ENCODE data around the gene HSPE1.
"Not testable (repeated sequence)": the region's sequence is repeated elsewhere in the genome, so short reads cannot be mapped to it uniquely, and the experiment has no call there.

Gene HSPE1

DNA sequence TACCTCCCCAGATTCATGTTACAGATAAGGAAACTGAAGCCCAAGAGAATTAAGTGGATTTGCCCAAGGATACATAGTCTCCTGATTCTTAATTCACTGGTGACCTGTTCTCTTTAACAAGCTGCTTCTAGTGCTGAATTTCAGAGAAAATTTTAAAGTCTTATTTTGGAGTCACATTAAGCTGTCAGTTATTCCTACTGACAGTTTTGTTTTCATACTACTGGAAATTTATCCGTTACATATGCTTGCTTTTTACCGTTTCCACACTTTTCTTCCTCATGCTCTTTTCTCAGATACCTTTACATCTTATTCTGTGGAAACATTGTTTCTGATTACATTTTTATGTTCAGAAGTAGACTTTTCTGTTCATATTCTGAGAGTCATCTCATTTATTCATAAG is 17.0 kb downstream of the HSPE1 start:
- H3K9ac ChIP-seq (ENCODE audit: low read length) = peak overlapping the region; percentile 97
- H3K4me3 ChIP-seq (ENCODE audit: low read length) = peak overlapping the region; percentile 98
- no peaks in the 10 kb centered on the region for H3K36me3 ChIP-seq (ENCODE audit: control insufficient read depth, insufficient read depth, low read length, severe bottlenecking)
- peak; percentile 20 for DNase-seq (ENCODE audit: low read depth)
- H3K4me1 ChIP-seq (ENCODE audit: control insufficient read depth, insufficient read depth, low read length) = peaks cover 15% of the 10 kb centered on the region
- H3K27me3 ChIP-seq (replicated peaks; ENCODE audit: control insufficient read depth, insufficient read depth, low read length) = no peaks in the 10 kb centered on the region
- no peaks in the 10 kb centered on the region for H3K9me3 ChIP-seq (ENCODE audit: control insufficient read depth, low read length)

DNA sequence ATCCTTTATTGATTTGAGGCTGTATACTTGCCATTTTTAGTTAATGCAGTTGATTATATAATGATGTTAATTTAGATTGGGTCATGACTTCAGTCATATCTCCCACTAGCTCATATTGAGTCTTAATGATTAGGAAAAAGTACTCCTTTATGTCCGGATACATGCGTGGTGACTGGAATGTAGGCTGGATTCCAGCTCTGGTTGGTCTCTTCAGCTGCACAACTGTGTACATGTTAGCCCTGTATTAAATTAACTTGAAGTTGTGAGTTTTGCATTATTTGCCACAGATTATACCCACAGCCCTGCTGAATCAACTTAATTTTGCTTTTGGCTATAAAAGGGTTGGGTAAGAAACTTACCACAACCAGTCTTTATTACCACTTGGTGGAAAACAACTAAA is 38.2 kb downstream of the HSPE1 start:
- no peak for DNase-seq (ENCODE audit: low read depth)
- H3K27me3 ChIP-seq (replicated peaks; ENCODE audit: control insufficient read depth, insufficient read depth, low read length) = no peaks in the 10 kb centered on the region

DNA sequence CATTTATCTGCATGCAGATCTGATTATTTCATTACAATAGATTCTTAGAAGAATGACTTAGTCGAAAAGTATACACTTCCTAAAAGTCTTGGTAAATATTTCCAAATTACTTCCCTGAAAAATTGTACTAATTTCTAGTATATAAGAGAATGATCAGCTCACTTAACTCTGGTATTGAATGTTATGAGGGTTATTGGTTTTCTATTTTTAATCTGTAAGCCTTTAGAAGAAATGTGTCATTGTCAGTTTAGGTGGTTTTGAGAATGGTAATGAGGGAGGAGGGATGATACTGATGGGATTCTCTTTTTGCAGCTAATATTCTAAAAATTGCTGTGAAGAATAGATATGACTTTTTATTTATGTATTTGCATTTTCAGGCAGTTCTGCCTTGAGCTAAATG is 39.6 kb downstream of the HSPE1 start:
- Histone ChIP-seq H3K4me3 (ENCODE audit: low read length) (no peak overlapping the region), H3K36me3 (ENCODE audit: control insufficient read depth, insufficient read depth, low read length, severe bottlenecking) (peaks cover 79% of the 10 kb centered on the region), H3K27me3 (replicated peaks; ENCODE audit: control insufficient read depth, insufficient read depth, low read length) (no peaks in the 10 kb centered on the region), H3K9ac (ENCODE audit: low read length) (no peak overlapping the region), H3K4me1 (ENCODE audit: control insufficient read depth, insufficient read depth, low read length) (peaks cover 9% of the 10 kb centered on the region), H3K9me3 (ENCODE audit: control insufficient read depth, low read length) (no peaks in the 10 kb centered on the region)
- no peak for DNase-seq (ENCODE audit: low read depth)

More for the DNA sequence above, 38.2 kb downstream of the HSPE1 start:
- Histone ChIP-seq H3K9ac (ENCODE audit: low read length) (no peak overlapping the region), H3K36me3 (ENCODE audit: control insufficient read depth, insufficient read depth, low read length, severe bottlenecking) (peaks cover 70% of the 10 kb centered on the region), H3K4me3 (ENCODE audit: low read length) (no peak overlapping the region), H3K4me1 (ENCODE audit: control insufficient read depth, insufficient read depth, low read length) (peaks cover 14% of the 10 kb centered on the region), H3K9me3 (ENCODE audit: control insufficient read depth, low read length) (no peaks in the 10 kb centered on the region)

DNA sequence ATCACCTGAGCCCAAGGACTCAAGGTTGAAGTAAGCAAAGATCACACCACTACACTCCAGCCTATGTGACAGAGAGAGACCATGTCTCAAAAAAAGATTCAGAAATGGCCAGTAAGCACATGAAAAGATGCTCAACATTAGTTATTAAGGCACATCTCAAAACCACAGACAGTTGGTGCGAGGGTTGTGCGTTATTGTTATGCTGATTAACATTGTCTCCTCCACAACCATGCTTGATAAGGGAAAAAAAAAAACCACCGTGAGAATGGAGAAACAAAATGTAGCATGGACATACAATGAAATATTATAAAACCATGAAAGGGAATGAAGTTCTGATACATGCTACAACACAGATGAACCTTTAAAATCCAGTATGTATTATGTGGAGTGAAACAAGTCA is 43.0 kb downstream of the HSPE1 start:
- no peak overlapping the region for H3K4me3 ChIP-seq (ENCODE audit: low read length)
- H3K4me1 ChIP-seq (ENCODE audit: control insufficient read depth, insufficient read depth, low read length) = peaks cover 8% of the 10 kb centered on the region
- no peak for DNase-seq (ENCODE audit: low read depth)
- no peaks in the 10 kb centered on the region for H3K9me3 ChIP-seq (ENCODE audit: control insufficient read depth, low read length)
- H3K9ac ChIP-seq (ENCODE audit: low read length) = no peak overlapping the region
- peaks cover 68% of the 10 kb centered on the region for H3K36me3 ChIP-seq (ENCODE audit: control insufficient read depth, insufficient read depth, low read length, severe bottlenecking)
- H3K27me3 ChIP-seq (replicated peaks; ENCODE audit: control insufficient read depth, insufficient read depth, low read length) = no peaks in the 10 kb centered on the region

DNA sequence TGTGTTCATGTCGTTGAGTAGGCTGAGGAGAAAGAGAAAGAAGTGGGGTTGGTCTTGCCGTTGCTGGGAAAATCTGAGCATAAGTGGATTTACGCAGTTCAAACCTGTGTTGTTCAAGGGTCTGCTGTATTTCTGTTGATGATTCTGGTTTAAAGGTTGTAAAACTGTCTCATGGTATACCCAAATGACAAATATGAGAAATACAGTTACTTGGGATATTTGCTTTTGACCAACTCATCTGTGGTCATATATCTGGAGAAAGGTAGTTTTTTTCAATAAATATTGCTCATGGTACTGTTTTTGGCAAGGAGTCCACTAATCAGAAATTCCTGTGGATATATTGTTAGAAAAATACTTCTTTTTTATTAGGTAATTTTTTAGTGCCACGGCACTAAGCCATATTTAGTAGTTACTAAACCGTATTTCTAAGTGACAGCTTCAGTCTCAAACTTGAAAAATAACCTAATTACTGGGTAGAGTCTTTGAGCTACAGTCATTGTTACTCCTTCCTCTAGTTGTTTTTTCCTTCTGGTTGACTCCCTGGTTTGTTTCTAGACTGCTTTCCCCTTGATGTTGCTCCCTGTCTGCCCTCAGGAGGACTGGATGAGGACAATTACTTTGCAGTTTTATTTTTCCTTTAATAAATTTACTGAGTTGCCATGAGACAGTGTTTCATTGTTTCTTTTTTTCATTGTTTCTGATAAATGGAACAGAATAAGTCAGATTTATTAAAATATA is 47.2 kb downstream of the HSPE1 start:
- Histone ChIP-seq H3K27me3 (replicated peaks; ENCODE audit: control insufficient read depth, insufficient read depth, low read length) (no peaks in the 10 kb centered on the region), H3K4me1 (ENCODE audit: control insufficient read depth, insufficient read depth, low read length) (no peaks in the 10 kb centered on the region), H3K36me3 (ENCODE audit: control insufficient read depth, insufficient read depth, low read length, severe bottlenecking) (peaks cover 73% of the 10 kb centered on the region), H3K4me3 (ENCODE audit: low read length) (no peak overlapping the region), H3K9me3 (ENCODE audit: control insufficient read depth, low read length) (no peaks in the 10 kb centered on the region), H3K9ac (ENCODE audit: low read length) (no peak overlapping the region)
- no peak for DNase-seq (ENCODE audit: low read depth)

DNA sequence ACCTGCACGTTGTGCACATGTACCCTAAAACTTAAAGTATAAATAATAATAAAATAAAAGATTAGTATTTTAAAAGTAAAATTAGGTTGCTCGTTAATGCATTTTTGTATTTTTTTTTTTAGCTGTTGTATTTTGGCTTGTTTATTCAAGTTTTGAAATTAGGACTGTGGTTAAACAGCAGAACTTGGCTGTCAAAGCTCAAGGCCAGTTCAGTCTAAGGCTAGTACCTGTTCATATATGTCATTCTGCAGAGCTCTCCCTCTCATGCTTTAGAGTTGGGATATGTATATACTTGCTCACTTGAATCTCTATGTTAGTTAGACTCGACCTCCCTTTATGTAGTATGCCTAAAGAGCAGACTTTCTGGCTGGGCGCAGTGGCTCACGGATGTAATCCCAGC is 48.4 kb downstream of the HSPE1 start:
- Histone ChIP-seq H3K4me3 (ENCODE audit: low read length) (no peak overlapping the region), H3K27me3 (replicated peaks; ENCODE audit: control insufficient read depth, insufficient read depth, low read length) (no peaks in the 10 kb centered on the region), H3K9ac (ENCODE audit: low read length) (no peak overlapping the region), H3K36me3 (ENCODE audit: control insufficient read depth, insufficient read depth, low read length, severe bottlenecking) (peaks cover 73% of the 10 kb centered on the region), H3K9me3 (ENCODE audit: control insufficient read depth, low read length) (no peaks in the 10 kb centered on the region), H3K4me1 (ENCODE audit: control insufficient read depth, insufficient read depth, low read length) (no peaks in the 10 kb centered on the region)
- DNase-seq (ENCODE audit: low read depth) = no peak

DNA sequence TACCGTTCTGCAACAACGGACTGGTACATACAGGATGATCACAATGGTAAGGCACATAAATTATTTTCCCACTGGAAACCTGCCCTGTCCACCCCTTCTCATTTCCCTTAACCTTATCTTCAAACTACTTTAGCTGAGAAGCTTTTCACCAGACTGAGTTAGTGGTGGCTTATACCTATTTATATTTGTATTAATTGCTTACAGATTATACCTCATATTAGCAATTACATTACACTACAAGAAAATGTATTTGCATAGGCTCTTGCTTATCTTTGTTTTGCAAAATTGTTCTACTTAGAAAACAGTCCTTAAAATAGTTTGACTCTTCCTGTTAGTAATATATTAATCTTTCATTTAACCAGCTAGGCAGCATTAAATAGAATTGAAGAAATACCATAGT is 51.1 kb downstream of the HSPE1 start:
- not testable (repeated sequence) for H3K9ac ChIP-seq (ENCODE audit: low read length); DNase-seq (ENCODE audit: low read depth); H3K4me3 ChIP-seq (ENCODE audit: low read length); H3K27me3 ChIP-seq (replicated peaks; ENCODE audit: control insufficient read depth, insufficient read depth, low read length); H3K4me1 ChIP-seq (ENCODE audit: control insufficient read depth, insufficient read depth, low read length); H3K9me3 ChIP-seq (ENCODE audit: control insufficient read depth, low read length)
- H3K36me3 ChIP-seq (ENCODE audit: control insufficient read depth, insufficient read depth, low read length, severe bottlenecking) = peaks cover 71% of the 10 kb centered on the region

Measured in adipocyte (in vitro differentiated cells).